A673 (cell line): Measurements from ENCODE around the gene PRAMEF20. TPM values are rescaled to one million over a fixed set of nuclear protein-coding genes. Genes with fewer than 3 reads are reported as not detected.
"Not testable (repeated sequence)": the region's sequence is repeated elsewhere in the genome, so short reads cannot be mapped to it uniquely, and the experiment has no call there.

Experiments used
- BruUV-seq: library from RNA; stranded (reverse); fragments of 400-500 nt; replicated peaks from 2 replicates; lab custom pipeline; 2021; lab: Mats Ljungman, UMichigan
- CTCF ChIA-PET: fragments of 300-600 bp; sonication (Branson Sonifier 250); formaldehyde crosslinking; loops from one replicate; lab custom pipeline; 2022; ENCODE audit warnings: antibody characterized with exemption; lab: Charles Lee
- POLR2A ChIA-PET: fragments of 300-600 bp; sonication (Branson Sonifier 250); formaldehyde crosslinking; loops from one replicate; lab custom pipeline; 2022; ENCODE audit warnings: antibody characterized with exemption; ENCODE audit not compliant: low non-redundant PET; lab: Charles Lee
- DNase-seq: peaks from one replicate; pipeline ENCODE4 v3.0.0-alpha.2; 2015; ENCODE audit warnings: low spot score
- H3K27ac ChIP-seq: fragments of 200-600 bp; sonication (generic); 2 replicates; pipeline ENCODE4 v1.5.1; 2016; ENCODE audit warnings: mixed run types, low read depth, mild to moderate bottlenecking, mixed read lengths, antibody characterized with exemption, low read length; ENCODE audit not compliant: poor library complexity, severe bottlenecking
- H3K27me3 ChIP-seq: fragments of 200-600 bp; sonication (generic); replicated peaks from 2 replicates; pipeline ENCODE4 v1.6.1; 2017; ENCODE audit warnings: mixed run types, low read depth, mild to moderate bottlenecking, mixed read lengths, antibody characterized with exemption, low read length; ENCODE audit not compliant: insufficient read depth, poor library complexity
- H3K36me3 ChIP-seq: fragments of 200-600 bp; sonication (generic); 2 replicates; pipeline ENCODE4 v1.6.1; 2016; ENCODE audit warnings: mixed run types, mild to moderate bottlenecking, mixed read lengths, antibody characterized with exemption, low read length; ENCODE audit not compliant: insufficient read depth, poor library complexity, severe bottlenecking
- H3K4me1 ChIP-seq: fragments of 200-600 bp; sonication (generic); 2 replicates; pipeline ENCODE4 v1.6.1; 2017; ENCODE audit warnings: mixed run types, mild to moderate bottlenecking, mixed read lengths, antibody characterized with exemption, low read length; ENCODE audit not compliant: insufficient read depth, poor library complexity, severe bottlenecking
- H3K4me3 ChIP-seq: fragments of 200-600 bp; sonication (generic); 2 replicates; pipeline ENCODE4 v1.5.1; 2016; ENCODE audit warnings: low read depth, mixed run types, mild to moderate bottlenecking, mixed read lengths, low read length; ENCODE audit not compliant: poor library complexity, severe bottlenecking
- H3K9me3 ChIP-seq: fragments of 200-600 bp; sonication (generic); 2 replicates; pipeline ENCODE4 v1.6.1; 2016; ENCODE audit warnings: mixed run types, low read depth, mild to moderate bottlenecking, mixed read lengths, antibody characterized with exemption, low read length; ENCODE audit not compliant: poor library complexity, severe bottlenecking
- EZH2 ChIP-seq: fragments of 200-600 bp; sonication (generic); IDR thresholded peaks from 2 replicates; pipeline ENCODE4 v1.6.1; 2017; ENCODE audit warnings: borderline replicate concordance, low read depth, mild to moderate bottlenecking, mixed read lengths, antibody characterized with exemption, low read length; ENCODE audit not compliant: poor library complexity, severe bottlenecking
- intact Hi-C: fragments of 100-400 bp; cut with micrococcal nuclease; formaldehyde crosslinking; loops from one replicate; pipeline ENCODE4 v1.10.0; 2022; ENCODE audit not compliant: unreplicated experiment
- total RNA-seq: library from RNA; stranded (reverse); gene quantifications from 2 replicates; pipeline ENCODE4 v1.2.3, GENCODE V29; 2021
- TF ChIP-seq, protein P1 (sequence below): fragments of 300-800, 200-600 bp; sonication (generic); conservative IDR thresholded peaks from 2 replicates; pipeline ENCODE4 v1.5.1; 2017; ENCODE audit warnings: low read depth, mild to moderate bottlenecking, antibody characterized with exemption, low read length, moderate library complexity, mixed read lengths

The PRAMEF20 gene
- total RNA-seq, 1 experiment from 2014 or later: not detected

DNA sequence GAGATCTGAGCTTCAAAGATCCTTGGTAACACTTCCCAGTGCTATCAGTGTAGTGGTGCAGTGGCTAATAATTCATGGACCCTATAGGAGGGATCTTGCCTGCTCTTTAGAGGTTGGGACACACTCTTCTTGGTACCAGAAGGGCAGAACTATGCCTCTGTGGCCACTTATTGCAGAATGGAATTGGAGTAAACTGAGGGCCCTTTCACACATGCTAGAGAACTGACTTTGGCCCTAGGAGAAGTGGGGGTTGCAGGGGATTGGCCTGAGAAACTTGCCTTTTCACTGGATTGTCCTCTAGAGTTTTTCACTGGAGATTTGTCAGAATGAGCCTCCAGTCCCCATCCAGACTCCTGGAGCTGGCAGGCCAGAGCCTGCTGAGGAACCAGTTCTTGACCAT lies 20.9 kb upstream of the PRAMEF20 start, which contains the start of gene PRAMEF17:
Gene PRAMEF17, plus strand, starts transcription at position 301 of the 400 bp plus-strand sequence. Its CDS starts 26 bp downstream, at position 327.
- DNase-seq, H3K9me3 ChIP-seq, H3K27me3 ChIP-seq, BruUV-seq, H3K4me3 ChIP-seq, CTCF ChIA-PET, intact Hi-C loops, H3K27ac ChIP-seq, H3K36me3 ChIP-seq, H3K4me1 ChIP-seq, POLR2A ChIA-PET: not testable (repeated sequence)

DNA sequence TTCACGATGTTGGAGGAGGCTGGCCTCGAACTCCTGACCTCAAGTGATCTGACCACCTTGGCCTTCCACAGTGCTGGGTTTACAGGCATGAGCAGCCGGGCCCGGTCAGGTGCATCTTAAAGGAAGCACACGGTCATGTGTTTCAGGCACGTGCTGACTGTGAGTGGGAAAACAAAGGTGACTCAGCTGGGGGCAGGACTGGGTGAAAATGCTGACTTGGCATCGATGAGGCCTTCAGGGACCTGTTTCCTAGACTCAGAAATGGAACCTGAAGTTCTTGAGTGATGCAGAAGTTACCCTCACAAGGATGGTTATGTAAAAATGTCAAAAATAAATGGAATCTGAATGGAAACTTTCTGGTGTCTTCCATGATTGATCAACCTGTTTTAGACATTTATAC lies 17.2 kb upstream of the PRAMEF20 start:
- intact Hi-C loops, H3K4me1 ChIP-seq, POLR2A ChIA-PET: not testable (repeated sequence)

DNA sequence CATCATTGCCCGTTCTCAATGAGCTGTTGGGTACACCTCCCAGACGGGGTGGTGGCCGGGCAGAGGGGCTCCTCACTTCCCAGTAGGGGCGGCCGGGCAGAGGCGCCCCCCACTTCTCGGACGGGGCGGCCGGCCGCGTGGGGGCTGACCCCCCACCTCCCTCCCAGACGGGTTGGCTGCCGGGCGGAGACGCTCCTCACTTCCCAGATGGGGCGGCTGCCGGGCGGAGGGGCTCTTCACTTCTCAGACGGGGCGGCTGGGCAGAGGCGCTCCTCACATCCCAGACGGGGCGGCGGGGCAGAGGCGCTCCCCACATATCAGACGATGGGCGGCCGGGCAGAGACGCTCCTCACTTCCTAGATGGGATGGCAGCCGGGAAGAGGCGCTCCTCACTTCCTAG lies 15.5 kb upstream of the PRAMEF20 start:
- intact Hi-C loops, H3K4me1 ChIP-seq, H3K27me3 ChIP-seq, POLR2A ChIA-PET, CTCF ChIA-PET, DNase-seq, H3K36me3 ChIP-seq, H3K4me3 ChIP-seq, H3K9me3 ChIP-seq, H3K27ac ChIP-seq, BruUV-seq: not testable (repeated sequence)

More for the DNA sequence above, 17.2 kb upstream of the PRAMEF20 start:
- H3K36me3 ChIP-seq, H3K9me3 ChIP-seq, H3K4me3 ChIP-seq, DNase-seq, BruUV-seq, H3K27ac ChIP-seq, H3K27me3 ChIP-seq, CTCF ChIA-PET: not testable (repeated sequence)

DNA sequence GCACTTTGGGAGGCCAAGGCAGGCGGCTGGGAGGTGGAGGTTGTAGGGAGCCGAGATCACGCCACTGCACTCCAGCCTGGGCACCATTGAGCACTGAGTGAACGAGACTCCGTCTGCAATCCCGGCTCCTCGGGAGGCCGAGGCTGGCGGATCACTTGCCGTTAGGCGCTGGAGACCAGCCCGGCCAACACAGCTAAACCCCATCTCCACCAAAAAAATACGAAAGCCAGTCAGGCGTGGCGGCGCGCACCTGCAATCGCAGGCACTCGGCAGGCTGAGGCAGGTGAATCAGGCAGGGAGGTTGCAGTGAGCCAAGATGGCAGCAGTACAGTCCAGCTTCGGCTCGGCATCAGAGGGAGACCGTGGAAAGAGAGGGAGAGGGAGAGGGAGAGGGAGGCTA lies 14.9 kb upstream of the PRAMEF20 start:
- POLR2A ChIA-PET: not testable (repeated sequence)

DNA sequence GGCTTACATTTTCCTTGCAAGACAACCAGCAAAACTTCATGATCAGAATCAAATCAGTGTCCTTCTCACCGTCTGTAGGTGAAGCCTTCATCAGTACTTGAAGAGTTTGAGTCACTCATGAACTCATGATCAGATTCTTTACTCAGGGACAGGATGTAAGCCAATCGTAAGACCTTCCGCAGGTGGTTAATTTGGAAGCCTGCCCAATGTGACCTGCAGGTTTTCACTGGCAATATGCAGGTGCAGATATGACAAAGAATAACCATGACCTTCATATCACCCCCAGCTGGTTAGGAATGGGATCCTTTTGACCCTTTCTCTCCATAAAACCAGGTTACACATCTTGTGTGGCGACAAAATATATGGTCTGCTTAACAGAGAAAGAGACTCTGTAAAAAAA lies 2.4 kb upstream of the PRAMEF20 start:
- no peak for DNase-seq
- no peak for TF ChIP-seq EZH2
- TF ChIP-seq, protein P1, sequence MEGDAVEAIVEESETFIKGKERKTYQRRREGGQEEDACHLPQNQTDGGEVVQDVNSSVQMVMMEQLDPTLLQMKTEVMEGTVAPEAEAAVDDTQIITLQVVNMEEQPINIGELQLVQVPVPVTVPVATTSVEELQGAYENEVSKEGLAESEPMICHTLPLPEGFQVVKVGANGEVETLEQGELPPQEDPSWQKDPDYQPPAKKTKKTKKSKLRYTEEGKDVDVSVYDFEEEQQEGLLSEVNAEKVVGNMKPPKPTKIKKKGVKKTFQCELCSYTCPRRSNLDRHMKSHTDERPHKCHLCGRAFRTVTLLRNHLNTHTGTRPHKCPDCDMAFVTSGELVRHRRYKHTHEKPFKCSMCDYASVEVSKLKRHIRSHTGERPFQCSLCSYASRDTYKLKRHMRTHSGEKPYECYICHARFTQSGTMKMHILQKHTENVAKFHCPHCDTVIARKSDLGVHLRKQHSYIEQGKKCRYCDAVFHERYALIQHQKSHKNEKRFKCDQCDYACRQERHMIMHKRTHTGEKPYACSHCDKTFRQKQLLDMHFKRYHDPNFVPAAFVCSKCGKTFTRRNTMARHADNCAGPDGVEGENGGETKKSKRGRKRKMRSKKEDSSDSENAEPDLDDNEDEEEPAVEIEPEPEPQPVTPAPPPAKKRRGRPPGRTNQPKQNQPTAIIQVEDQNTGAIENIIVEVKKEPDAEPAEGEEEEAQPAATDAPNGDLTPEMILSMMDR: no peak
- Histone ChIP-seq H3K4me3 (no peak overlapping the region), H3K36me3 (no peaks in the 10 kb centered on the region), H3K4me1 (no peaks in the 10 kb centered on the region), H3K9me3 (no peaks in the 10 kb centered on the region), H3K27ac (no peak overlapping the region), H3K27me3 (no peaks in the 10 kb centered on the region)
- ChIA-PET CTCF (no interaction called here), POLR2A (no interaction called here)
- BruUV-seq: no TSS peak
- intact Hi-C loops: no loop called here

More for the DNA sequence above, 14.9 kb upstream of the PRAMEF20 start:
- H3K27ac ChIP-seq, CTCF ChIA-PET, H3K4me1 ChIP-seq, H3K9me3 ChIP-seq, intact Hi-C loops, H3K4me3 ChIP-seq, BruUV-seq, H3K36me3 ChIP-seq, DNase-seq, H3K27me3 ChIP-seq: not testable (repeated sequence)
